ENCODE data around the gene PAX5.
"Not testable (repeated sequence)": the region's sequence is repeated elsewhere in the genome, so short reads cannot be mapped to it uniquely, and the experiment has no call there.

Gene PAX5

GRCh38 chr9:36882594-36882993, 151.5 kb downstream of the PAX5 start:
- DNase-seq (ENCODE audit: low read depth in 3 of 3, low spot score in 1 of 3): no peak

GRCh38 chr9:36881743-36882441, 152.2 kb downstream of the PAX5 start:
- DNase-seq (ENCODE audit: low read depth in 3 of 3, low spot score in 1 of 3): no peak

GRCh38 chr9:36881316-36881715, 152.8 kb downstream of the PAX5 start:
- DNase-seq (ENCODE audit: low read depth in 3 of 3, low spot score in 1 of 3): no peak

- no peak for DNase-seq (ENCODE audit: low read depth in 3 of 3, low spot score in 1 of 3)
Observed at GRCh38 chr9:36880075-36880474, 154.0 kb downstream of the PAX5 start.

- DNase-seq (ENCODE audit: low read depth in 3 of 3, low spot score in 1 of 3): no peak
Observed at GRCh38 chr9:36878986-36879982, 154.8 kb downstream of the PAX5 start.

GRCh38 chr9:36877239-36877638, 156.8 kb downstream of the PAX5 start:
- DNase-seq (ENCODE audit: low read depth in 3 of 3, low spot score in 1 of 3): no peak

GRCh38 chr9:36876056-36876455, 158.0 kb downstream of the PAX5 start:
- no peak for DNase-seq (ENCODE audit: low read depth in 3 of 3, low spot score in 1 of 3)

- no peak for DNase-seq (ENCODE audit: low read depth in 3 of 3, low spot score in 1 of 3)
Observed at GRCh38 chr9:36874921-36875320, 159.1 kb downstream of the PAX5 start.

- no peak for DNase-seq (ENCODE audit: low read depth in 3 of 3, low spot score in 1 of 3)
Observed at GRCh38 chr9:36874261-36874660, 159.8 kb downstream of the PAX5 start.

- peak; percentile 25 to 64 (median 55) for DNase-seq (ENCODE audit: low read depth in 3 of 3, low spot score in 1 of 3)
Observed at GRCh38 chr9:36873247-36873875, 160.7 kb downstream of the PAX5 start.

GRCh38 chr9:36872641-36873040, 161.4 kb downstream of the PAX5 start:
- no peak for DNase-seq (ENCODE audit: low read depth in 3 of 3, low spot score in 1 of 3)

- no peak for DNase-seq (ENCODE audit: low read depth in 3 of 3, low spot score in 1 of 3)
Observed at GRCh38 chr9:36871606-36872005, 162.5 kb downstream of the PAX5 start.

- DNase-seq (ENCODE audit: low read depth in 3 of 3, low spot score in 1 of 3): no peak
Observed at GRCh38 chr9:36870960-36871359, 163.1 kb downstream of the PAX5 start.

GRCh38 chr9:36869605-36870004, 164.5 kb downstream of the PAX5 start:
- DNase-seq (ENCODE audit: low read depth in 3 of 3, low spot score in 1 of 3): not testable (repeated sequence)

- no peak for DNase-seq (ENCODE audit: low read depth in 3 of 3, low spot score in 1 of 3)
Observed at GRCh38 chr9:36868586-36869282, 165.3 kb downstream of the PAX5 start.

- DNase-seq (ENCODE audit: low read depth in 3 of 3, low spot score in 1 of 3): no peak
Observed at GRCh38 chr9:36867672-36868471, 166.2 kb downstream of the PAX5 start.

GRCh38 chr9:36867241-36867640, 166.8 kb downstream of the PAX5 start:
- no peak for DNase-seq (ENCODE audit: low read depth in 3 of 3, low spot score in 1 of 3)

- no peak for DNase-seq (ENCODE audit: low read depth in 3 of 3, low spot score in 1 of 3)
Observed at GRCh38 chr9:36866840-36867239, 167.2 kb downstream of the PAX5 start.

GRCh38 chr9:36865731-36866635, 168.1 kb downstream of the PAX5 start:
- no peak for DNase-seq (ENCODE audit: low read depth in 3 of 3, low spot score in 1 of 3)

All from stimulated activated CD4-positive, alpha-beta T cell treated with anti-CD3 and anti-CD28 coated beads, TNF-alpha, amount 100 ng/mL, for 1 hour (primary cell).